ENCODE results near the gene ARHGEF2. TPM values are rescaled to one million over a fixed set of nuclear protein-coding genes. Genes with fewer than 3 reads are reported as not detected.

ARHGEF2 gene
- total and polyA plus RNA-seq, 8 donors, result 10.3 to 39.0 (median 20.3) TPM

DNA sequence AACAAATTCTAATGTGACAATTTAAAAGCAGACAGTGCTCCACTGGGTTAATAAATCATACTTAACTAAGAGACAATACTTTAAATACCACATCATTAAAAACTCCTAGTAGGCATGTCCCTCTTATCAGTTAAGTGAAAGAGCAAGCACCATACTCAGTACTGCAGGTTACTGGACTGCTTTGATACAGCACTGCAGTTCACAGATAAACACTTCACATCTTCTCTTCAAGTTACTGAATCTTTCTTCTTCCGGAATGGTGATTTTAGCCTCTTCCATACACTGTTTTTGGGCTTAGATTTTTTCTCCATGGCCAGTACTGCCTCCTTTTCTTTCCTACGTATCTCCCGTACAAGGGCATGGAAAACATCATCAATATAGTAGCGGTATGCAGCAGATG, 78.2 kb downstream of the ARHGEF2 start:
- peaks cover 7 to 63% (median 19%) of the 10 kb centered on the region in 3 donors for H3K36me3 ChIP-seq
- intact Hi-C loops (cut with DNase I), result no loop called here
- 92 to 96% methylated on average over 4 of the region's 4 CpGs for WGBS, 2 donors
- no peak overlapping the region for H3K4me3 ChIP-seq
- no peaks in the 10 kb centered on the region for H3K9me3 ChIP-seq
- ATAC-seq (no peak), DNase-seq (no peak), FAIRE-seq (no peak)
- no peaks in the 10 kb centered on the region for H3K4me1 ChIP-seq
- H3K27me3 ChIP-seq, result no peaks in the 10 kb centered on the region
- no peak overlapping the region for H3K27ac ChIP-seq
- TF ChIP-seq, protein P1, sequence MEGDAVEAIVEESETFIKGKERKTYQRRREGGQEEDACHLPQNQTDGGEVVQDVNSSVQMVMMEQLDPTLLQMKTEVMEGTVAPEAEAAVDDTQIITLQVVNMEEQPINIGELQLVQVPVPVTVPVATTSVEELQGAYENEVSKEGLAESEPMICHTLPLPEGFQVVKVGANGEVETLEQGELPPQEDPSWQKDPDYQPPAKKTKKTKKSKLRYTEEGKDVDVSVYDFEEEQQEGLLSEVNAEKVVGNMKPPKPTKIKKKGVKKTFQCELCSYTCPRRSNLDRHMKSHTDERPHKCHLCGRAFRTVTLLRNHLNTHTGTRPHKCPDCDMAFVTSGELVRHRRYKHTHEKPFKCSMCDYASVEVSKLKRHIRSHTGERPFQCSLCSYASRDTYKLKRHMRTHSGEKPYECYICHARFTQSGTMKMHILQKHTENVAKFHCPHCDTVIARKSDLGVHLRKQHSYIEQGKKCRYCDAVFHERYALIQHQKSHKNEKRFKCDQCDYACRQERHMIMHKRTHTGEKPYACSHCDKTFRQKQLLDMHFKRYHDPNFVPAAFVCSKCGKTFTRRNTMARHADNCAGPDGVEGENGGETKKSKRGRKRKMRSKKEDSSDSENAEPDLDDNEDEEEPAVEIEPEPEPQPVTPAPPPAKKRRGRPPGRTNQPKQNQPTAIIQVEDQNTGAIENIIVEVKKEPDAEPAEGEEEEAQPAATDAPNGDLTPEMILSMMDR (IDR thresholded peaks at IDR 0.05), result no peak

DNA sequence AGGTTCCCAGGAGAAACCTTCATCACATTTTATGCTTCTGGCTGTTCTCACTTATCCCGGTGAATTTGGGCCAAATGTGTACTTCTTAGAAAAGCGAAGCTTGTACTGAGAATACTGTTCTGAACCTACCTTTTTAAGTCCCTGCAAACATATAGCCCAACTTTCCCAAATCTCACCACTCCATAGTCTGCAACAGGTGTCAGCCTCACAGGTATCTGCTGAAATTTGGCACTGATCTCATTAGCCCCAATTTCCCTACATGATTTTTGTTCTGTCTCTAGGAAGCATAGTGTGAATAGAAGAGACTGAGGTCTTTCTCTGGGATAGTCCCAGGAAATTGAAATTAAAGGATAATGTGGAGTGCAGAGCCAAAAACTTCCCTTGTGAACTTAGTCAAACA, 78.7 kb downstream of the ARHGEF2 start:
- no peak for FAIRE-seq

DNA sequence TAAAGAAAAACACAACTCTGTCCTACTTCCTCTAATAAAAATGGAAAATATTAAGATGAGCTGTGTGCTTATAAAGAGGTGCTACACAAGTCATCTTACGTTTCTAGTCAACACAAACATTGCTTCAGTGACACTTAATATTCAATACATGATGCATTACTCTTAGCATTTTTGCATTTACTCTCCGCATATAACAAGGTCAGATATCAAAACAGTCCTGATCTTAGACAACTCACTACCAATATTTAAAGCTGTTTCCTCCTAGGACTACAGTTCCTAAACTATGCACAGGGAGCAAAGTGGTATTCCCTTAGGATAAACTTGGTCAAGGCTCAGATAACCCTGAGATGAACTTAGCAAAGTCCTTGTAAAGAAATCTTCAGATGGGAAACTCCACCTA, 79.5 kb downstream of the ARHGEF2 start:
- no peaks in the 10 kb centered on the region for H3K4me1 ChIP-seq
- no peak for ATAC-seq
- TF ChIP-seq, protein P1 (IDR thresholded peaks at IDR 0.05), result no peak
- intact Hi-C loops (cut with DNase I), result no loop called here
- no peaks in the 10 kb centered on the region for H3K27me3 ChIP-seq
- WGBS, 2 donors, result 83 to 88% methylated on average over 2 of the region's 2 CpGs
- H3K27ac ChIP-seq, result no peak overlapping the region
- peaks cover 7 to 50% (median 16%) of the 10 kb centered on the region in 3 donors for H3K36me3 ChIP-seq
- H3K9me3 ChIP-seq, result no peaks in the 10 kb centered on the region
- FAIRE-seq, result no peak
- no peak for DNase-seq
- H3K4me3 ChIP-seq, result no peak overlapping the region

More for the DNA sequence above, 78.7 kb downstream of the ARHGEF2 start:
- Histone ChIP-seq H3K27me3 (no peaks in the 10 kb centered on the region), H3K27ac (no peak overlapping the region), H3K4me1 (no peaks in the 10 kb centered on the region), H3K4me3 (no peak overlapping the region), H3K9me3 (no peaks in the 10 kb centered on the region), H3K36me3 (peaks cover 7 to 58% (median 16%) of the 10 kb centered on the region in 3 donors)
- TF ChIP-seq, protein P1 (IDR thresholded peaks at IDR 0.05), result no peak
- no peak for ATAC-seq
- 97% methylated on average over 2 of the region's 2 CpGs for WGBS, 2 donors
- intact Hi-C loops (cut with DNase I), result no loop called here
- no peak for DNase-seq

DNA sequence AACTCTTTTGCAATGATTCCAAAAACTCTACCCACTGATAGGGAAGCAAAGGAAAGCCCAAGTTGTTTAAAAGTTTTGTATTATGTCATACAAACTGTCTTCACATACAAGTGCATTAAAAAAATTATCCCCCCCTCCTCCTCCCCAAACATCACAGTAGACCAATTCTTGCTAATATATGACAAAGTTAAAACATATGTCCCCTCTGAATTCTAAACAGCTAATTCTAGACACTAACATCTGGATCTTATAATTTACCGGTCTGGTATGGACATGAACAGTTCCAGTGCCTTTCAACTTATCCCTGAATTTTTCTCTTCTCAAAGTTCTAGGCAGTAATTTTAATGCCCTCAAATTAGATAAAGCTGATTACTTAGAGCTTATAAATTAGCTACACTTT, 80.6 kb downstream of the ARHGEF2 start:
- FAIRE-seq, result no peak
- ATAC-seq, result no peak
- Histone ChIP-seq H3K9me3 (no peaks in the 10 kb centered on the region), H3K27ac (no peak overlapping the region), H3K36me3 (peaks cover 7 to 40% (median 16%) of the 10 kb centered on the region in 3 donors), H3K4me1 (peaks cover 0 to 5% (median 0%) of the 10 kb centered on the region in 3 donors), H3K4me3 (no peak overlapping the region), H3K27me3 (no peaks in the 10 kb centered on the region)
- intact Hi-C loops (cut with DNase I), result no loop called here
- DNase-seq, result no peak
- TF ChIP-seq, protein P1 (IDR thresholded peaks at IDR 0.05), result no peak
- 92 to 95% methylated on average over 1 of the region's 1 CpG for WGBS, 2 donors

Small RNA genes within 50 kb of the gene (microRNA-seq; reads per million reads assigned to microRNA genes)
- 0 reads per million in 2 donors for gene MIR6738

Other genes with a start within 250 kb of the ARHGEF2 start
- gene GON4L, start 121.3 kb downstream of the ARHGEF2 start, total RNA-seq, result 10 to 100 TPM; 18.5 to 30.5 (median 22.5) TPM
- 10 to 100 TPM; 31.2 to 32.3 TPM for gene GON4L, start 121.3 kb downstream of the ARHGEF2 start, polyA plus RNA-seq
- 1 to 10 TPM in 4 of 6 donors, under 1 TPM in 2; 0.83 to 5.1 (median 1.5) TPM for gene SYT11, start 119.0 kb downstream of the ARHGEF2 start, total RNA-seq
- 1 to 10 TPM in 1 of 2 donors, under 1 TPM in 1; 0.46 to 5.8 TPM for gene SYT11, start 119.0 kb downstream of the ARHGEF2 start, polyA plus RNA-seq
- gene RIT1, start 67.2 kb downstream of the ARHGEF2 start, total RNA-seq, result 10 to 100 TPM in 3 of 6 donors, 1 to 10 TPM in 3; 5.7 to 15.1 (median 9.2) TPM
- gene RIT1, start 67.2 kb downstream of the ARHGEF2 start, polyA plus RNA-seq, result 1 to 10 TPM; 4.2 to 7.7 TPM
- 10 to 100 TPM; 11.9 to 24.3 (median 15.5) TPM for gene KHDC4, start 44.1 kb downstream of the ARHGEF2 start, total RNA-seq
- 10 to 100 TPM; 29.3 to 32.8 TPM for gene KHDC4, start 44.1 kb downstream of the ARHGEF2 start, polyA plus RNA-seq
- gene RXFP4, start 36.9 kb downstream of the ARHGEF2 start, total RNA-seq, result under 1 TPM in 1 of 6 donors, not detected in 5; 0.12 TPM
- under 1 TPM in 1 of 2 donors, not detected in 1; 0.19 TPM for gene RXFP4, start 36.9 kb downstream of the ARHGEF2 start, polyA plus RNA-seq
- 100 to 1,000 TPM; 160 to 236 (median 202) TPM for gene SSR2, start 42.4 kb upstream of the ARHGEF2 start, total RNA-seq
- 100 to 1,000 TPM; 180 to 243 TPM for gene SSR2, start 42.4 kb upstream of the ARHGEF2 start, polyA plus RNA-seq
- 10 to 100 TPM; 14.1 to 28.2 (median 16.9) TPM for gene UBQLN4, start 75.3 kb upstream of the ARHGEF2 start, total RNA-seq
- gene UBQLN4, start 75.3 kb upstream of the ARHGEF2 start, polyA plus RNA-seq, result 10 to 100 TPM; 18.6 to 24.4 TPM
- 10 to 100 TPM; 31.7 to 40.1 (median 32.1) TPM for gene LAMTOR2, start 76.2 kb upstream of the ARHGEF2 start, total RNA-seq
- gene LAMTOR2, start 76.2 kb upstream of the ARHGEF2 start, polyA plus RNA-seq, result 10 to 100 TPM; 59.4 to 60.1 TPM
- gene RAB25, start 82.6 kb upstream of the ARHGEF2 start, total RNA-seq, result 10 to 100 TPM; 29.0 to 51.1 (median 34.6) TPM
- 10 to 100 TPM; 56.3 to 81.6 TPM for gene RAB25, start 82.6 kb upstream of the ARHGEF2 start, polyA plus RNA-seq
- 1 to 10 TPM in 2 of 6 donors, under 1 TPM in 4; 0.12 to 3.1 (median 0.65) TPM for gene MEX3A, start 103.9 kb upstream of the ARHGEF2 start, total RNA-seq
- under 1 TPM; 0.19 to 0.76 TPM for gene MEX3A, start 103.9 kb upstream of the ARHGEF2 start, polyA plus RNA-seq
- 100 to 1,000 TPM in 3 of 6 donors, 10 to 100 TPM in 3; 59.4 to 119 (median 92.7) TPM for gene LMNA, start 136.2 kb upstream of the ARHGEF2 start, total RNA-seq
- gene LMNA, start 136.2 kb upstream of the ARHGEF2 start, polyA plus RNA-seq, result 100 to 1,000 TPM in 1 of 2 donors, 10 to 100 TPM in 1; 96.7 to 111 TPM
- gene SEMA4A, start 175.0 kb upstream of the ARHGEF2 start, total RNA-seq, result 1 to 10 TPM; 2.6 to 7.0 (median 4.5) TPM
- gene SEMA4A, start 175.0 kb upstream of the ARHGEF2 start, polyA plus RNA-seq, result 1 to 10 TPM; 4.4 to 5.4 TPM
- gene SLC25A44, start 215.6 kb upstream of the ARHGEF2 start, total RNA-seq, result 1 to 10 TPM; 4.0 to 9.9 (median 6.7) TPM
- gene SLC25A44, start 215.6 kb upstream of the ARHGEF2 start, polyA plus RNA-seq, result 10 to 100 TPM in 1 of 2 donors, 1 to 10 TPM in 1; 4.3 to 11.4 TPM
- gene PMF1, start 234.5 kb upstream of the ARHGEF2 start, total RNA-seq, result 10 to 100 TPM; 15.8 to 28.8 (median 21.9) TPM
- gene PMF1, start 234.5 kb upstream of the ARHGEF2 start, polyA plus RNA-seq, result 10 to 100 TPM; 69.7 to 79.7 TPM